Hepatocyte (in vitro differentiated cells): ENCODE data around the gene ALG9. TPM values are rescaled to one million over a fixed set of nuclear protein-coding genes. Genes with fewer than 3 reads are reported as not detected.

Source experiments
- DNase-seq: peaks from one replicate; pipeline ENCODE4 v3.0.0-alpha.2; 2016; ENCODE audit warnings: low spot score
- H2AFZ ChIP-seq: fragments of 200-600 bp; sonication (generic); 2 replicates; pipeline ENCODE4 v1.6.0; 2016; ENCODE audit warnings: antibody characterized with exemption, mild to moderate bottlenecking
- H3K27ac ChIP-seq: fragments of 200-600 bp; sonication (generic); 2 replicates; pipeline ENCODE4 v1.5.1; 2016; ENCODE audit warnings: mild to moderate bottlenecking
- H3K27me3 ChIP-seq: fragments of 200-600 bp; sonication (generic); 2 replicates; pipeline ENCODE4 v1.6.1; 2016
- H3K36me3 ChIP-seq: fragments of 200-600 bp; sonication (generic); replicated peaks from 2 replicates; pipeline ENCODE4 v1.5.1; 2016; ENCODE audit warnings: low read depth; ENCODE audit not compliant: insufficient read depth
- H3K4me1 ChIP-seq: fragments of 200-600 bp; sonication (generic); 2 replicates; pipeline ENCODE4 v1.5.1; 2016; ENCODE audit warnings: mild to moderate bottlenecking, moderate library complexity; ENCODE audit not compliant: insufficient read depth
- H3K4me2 ChIP-seq: fragments of 200-600 bp; sonication (generic); 2 replicates; pipeline ENCODE4 v1.6.0; 2016
- H3K4me3 ChIP-seq: fragments of 200-600 bp; sonication (generic); 2 replicates; pipeline ENCODE4 v1.5.1; 2016; ENCODE audit warnings: mild to moderate bottlenecking
- H3K79me2 ChIP-seq: fragments of 200-600 bp; sonication (generic); 2 replicates; pipeline ENCODE4 v1.6.0; 2017; ENCODE audit warnings: mild to moderate bottlenecking
- H3K9me2 ChIP-seq: fragments of 200-600 bp; sonication (generic); replicated peaks from 2 replicates; pipeline ENCODE4 v1.6.0; 2017; ENCODE audit warnings: mild to moderate bottlenecking; ENCODE audit not compliant: insufficient read depth
- H3K9me3 ChIP-seq: fragments of 200-600 bp; sonication (generic); 2 replicates; pipeline ENCODE4 v1.5.1; 2016; ENCODE audit warnings: low read depth, mild to moderate bottlenecking
- H4K20me1 ChIP-seq: fragments of 200-600 bp; sonication (generic); 2 replicates; pipeline ENCODE4 v1.6.0; 2016; ENCODE audit warnings: mild to moderate bottlenecking; ENCODE audit not compliant: insufficient read depth, poor library complexity, severe bottlenecking
- CTCF ChIP-seq: fragments of 200-600 bp; sonication (generic); IDR thresholded peaks from 2 replicates; pipeline ENCODE4 v1.5.1; 2016; ENCODE audit warnings: antibody characterized with exemption, mild to moderate bottlenecking; ENCODE audit not compliant: poor library complexity
- EZH2 ChIP-seq: fragments of 200-600 bp; sonication (generic); IDR thresholded peaks from 2 replicates; pipeline ENCODE4 v1.6.1; 2016; ENCODE audit warnings: antibody characterized with exemption, mild to moderate bottlenecking, borderline replicate concordance
- EZH2phosphoT487 ChIP-seq: fragments of 200-600 bp; sonication (generic); IDR thresholded peaks from one replicate; pipeline ENCODE4 v1.6.1; 2018; ENCODE audit warnings: antibody characterized with exemption, mild to moderate bottlenecking, low read depth, moderate library complexity; ENCODE audit not compliant: unreplicated experiment, severe bottlenecking
- WGBS: methylation state at CpG from one replicate; pipeline ENCODE4 v1.1.6; 2016; ENCODE audit warnings: low lambda C conversion rate; ENCODE audit errors: missing lambda C conversion rate; 5-methylcytosine and 5-hydroxymethylcytosine counted together
- polyA plus RNA-seq: library from polyadenylated mRNA; unstranded; fragments of >200 nt; fragmentation: Nextera tagmentation; extraction: Ambion mirVana; gene quantifications from 2 replicates; pipeline ENCODE4 v1.2.1, GENCODE V29; 2016
- total RNA-seq: library from RNA; depleted of rRNA; stranded (reverse); fragments of >200 nt; gene quantifications from 2 replicates; pipeline ENCODE4 v1.2.3, GENCODE V29; 2014

The ALG9 gene
- total and polyA plus RNA-seq, 2 experiments from 2014 or later, result 22.6 to 52.4 TPM

DNA sequence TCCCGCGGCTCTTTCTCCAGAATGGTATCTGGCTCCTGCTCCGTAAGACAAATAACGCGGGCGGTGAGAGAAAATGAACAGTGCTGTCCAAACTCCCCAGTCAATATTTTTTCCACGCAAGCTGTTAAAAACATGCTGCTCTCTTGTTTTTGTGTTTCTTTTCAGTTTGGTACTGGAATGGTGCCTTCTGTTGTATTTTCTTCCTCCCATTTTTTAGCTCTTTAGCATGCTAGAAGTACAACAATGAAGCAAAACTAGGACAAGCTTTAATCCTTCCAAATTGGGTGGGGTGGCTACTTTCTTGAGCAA lies 104.6 kb downstream of the ALG9 start:
- Histone ChIP-seq H4K20me1 (no peaks in the 10 kb centered on the region), H3K9me2 (no peaks in the 10 kb centered on the region), H3K4me1 (peaks cover 18% of the 10 kb centered on the region), H2AFZ (peak overlapping the region; percentile 92), H3K4me3 (peak overlapping the region; percentile 88), H3K79me2 (peaks cover 42% of the 10 kb centered on the region), H3K27ac (peak overlapping the region; percentile 96), H3K4me2 (peak overlapping the region; percentile 86), H3K9me3 (no peaks in the 10 kb centered on the region), H3K36me3 (no peaks in the 10 kb centered on the region), H3K27me3 (no peaks in the 10 kb centered on the region)
- WGBS, result 2% methylated on average over 7 of the region's 7 CpGs
- TF ChIP-seq EZH2phosphoT487 (no peak), EZH2 (no peak), CTCF (no peak)
- no peak for DNase-seq

DNA sequence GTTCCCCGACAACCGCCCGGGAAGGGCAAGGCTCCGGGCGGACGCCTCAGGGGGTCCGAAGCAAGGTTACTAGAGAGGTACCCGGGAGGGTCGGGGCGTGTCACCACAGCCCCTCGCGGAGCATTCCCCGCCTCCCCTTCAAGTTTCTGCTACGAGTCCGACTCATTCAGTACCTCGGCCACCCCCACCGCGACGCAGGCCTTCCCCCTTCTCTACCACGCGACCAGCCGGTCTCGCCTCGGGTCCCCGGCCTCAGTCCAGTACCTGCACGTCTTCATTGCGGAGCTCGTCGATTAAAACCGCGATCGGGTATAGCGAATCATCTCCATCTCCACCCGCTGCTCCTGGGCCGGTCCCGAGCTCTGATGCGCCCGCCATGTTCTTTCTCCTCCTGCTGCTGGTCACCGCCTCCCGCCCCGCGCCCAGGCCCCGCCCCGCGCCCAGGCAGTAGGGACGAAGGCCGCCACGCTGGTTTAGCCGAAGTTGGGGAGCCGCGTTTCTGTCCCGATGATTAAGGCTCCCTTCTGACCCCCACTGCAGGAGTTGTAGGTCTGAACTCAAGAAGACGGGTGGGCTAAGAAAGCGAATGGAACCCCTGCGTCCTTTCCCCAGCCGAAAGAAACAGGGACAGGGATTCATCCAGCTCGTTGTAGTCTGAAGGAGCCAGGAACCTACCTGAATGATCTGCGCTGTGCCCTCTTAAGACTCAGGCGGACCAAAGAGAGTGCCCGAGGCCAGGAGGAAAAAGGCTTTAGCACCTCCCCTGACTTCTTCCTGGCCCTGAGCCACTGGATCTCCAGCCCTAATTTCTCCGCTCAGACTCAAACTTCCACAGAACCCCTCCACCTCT lies 105.2 kb downstream of the ALG9 start, which contains the start of gene PPP2R1B:
Gene PPP2R1B, minus strand, starts transcription at position 406 of the 850 bp plus-strand sequence. Its CDS starts 28 bp downstream, at position 378.
- H3K9me2 ChIP-seq, result no peaks in the 10 kb centered on the region
- peak; percentile 88 for DNase-seq
- under 1% methylated on average over 59 of the region's 61 CpGs for WGBS

GRCh38 chr11:111765320-111765983 lies 105.9 kb downstream of the ALG9 start:
- no peaks in the 10 kb centered on the region for H3K27me3 ChIP-seq
- H3K9me2 ChIP-seq, result no peaks in the 10 kb centered on the region
- peak overlapping the region; percentile 88 for H3K4me3 ChIP-seq
- no peaks in the 10 kb centered on the region for H3K9me3 ChIP-seq
- no peaks in the 10 kb centered on the region for H3K36me3 ChIP-seq
- no peak for DNase-seq
- 2% methylated on average over 28 of the region's 28 CpGs for WGBS
- peak overlapping the region; percentile 96 for H2AFZ ChIP-seq
- peaks cover 18% of the 10 kb centered on the region for H3K4me1 ChIP-seq
- peak overlapping the region; percentile 86 for H3K4me2 ChIP-seq
- H3K79me2 ChIP-seq, result peaks cover 51% of the 10 kb centered on the region
- no peaks in the 10 kb centered on the region for H4K20me1 ChIP-seq
- peak overlapping the region; percentile 96 for H3K27ac ChIP-seq
- TF ChIP-seq CTCF, result no peak

More for the DNA sequence above, 105.2 kb downstream of the ALG9 start, which contains the start of gene PPP2R1B:
- TF ChIP-seq EZH2 (no peak), EZH2phosphoT487 (no peak), CTCF (no peak)
- Histone ChIP-seq H3K79me2 (peaks cover 48% of the 10 kb centered on the region), H3K27me3 (no peaks in the 10 kb centered on the region), H3K9me3 (no peaks in the 10 kb centered on the region), H3K36me3 (no peaks in the 10 kb centered on the region), H3K4me3 (peak within 1 kb of the TSS; percentile 88), H2AFZ (peak within 1 kb of the TSS; percentile 96), H3K27ac (peak within 1 kb of the TSS; percentile 96), H3K4me1 (peaks cover 18% of the 10 kb centered on the region), H3K4me2 (peak within 1 kb of the TSS; percentile 86), H4K20me1 (no peaks in the 10 kb centered on the region)
